Measurements from ENCODE around the gene SPRY1. TPM values are rescaled to one million over a fixed set of nuclear protein-coding genes. Genes with fewer than 3 reads are reported as not detected.

SPRY1 gene
- total and polyA plus RNA-seq, 2 experiments from 2014 or later, result 1.3 to 3.9 TPM

GRCh38 chr4:123386609-123387008 lies 10.0 kb upstream of the SPRY1 start:
- Histone ChIP-seq H3K4me1 (ENCODE audit: insufficient read depth) (no peaks in the 10 kb centered on the region), H3K9ac (no peak overlapping the region), H3K9me3 (ENCODE audit: low read depth) (no peaks in the 10 kb centered on the region), H3K9me2 (ENCODE audit: insufficient read depth) (no peaks in the 10 kb centered on the region), H2AFZ (no peak overlapping the region), H3K79me2 (ENCODE audit: insufficient read depth) (no peaks in the 10 kb centered on the region), H3K4me3 (no peak overlapping the region), H3K4me2 (ENCODE audit: unreplicated experiment) (no peak overlapping the region), H3K36me3 (ENCODE audit: low read depth) (no peaks in the 10 kb centered on the region), H4K20me1 (ENCODE audit: insufficient read depth) (no peaks in the 10 kb centered on the region), H3K27ac (no peak overlapping the region), H3F3A (ENCODE audit: insufficient read depth) (no peaks in the 10 kb centered on the region), H3K27me3 (replicated peaks; ENCODE audit: insufficient read depth) (no peaks in the 10 kb centered on the region)
- in situ Hi-C loops (cut with MboI), result loop anchor here (25.0 kb wide), 1 partner anchor 249 kb away; no protein-coding TSS in a partner anchor
- TF ChIP-seq EZH2phosphoT487 (IDR thresholded peaks at IDR 0.05; ENCODE audit: insufficient read depth, low read depth) (no peak), EZH2 (IDR thresholded peaks at IDR 0.05; ENCODE audit: insufficient read depth, poor library complexity, severe bottlenecking) (no peak)
- DNase-seq, result no peak
- WGBS, 2 experiments (ENCODE audit: low coverage in 1 of 2, low lambda C conversion rate in 2 of 2, missing lambda C conversion rate in 2 of 2), result 51 to 54% methylated on average over 4 of the region's 4 CpGs

GRCh38 chr4:123390846-123391456 lies 5.6 kb upstream of the SPRY1 start:
- WGBS, 2 experiments (ENCODE audit: low coverage in 1 of 2, low lambda C conversion rate in 2 of 2, missing lambda C conversion rate in 2 of 2), result 41 to 45% methylated on average over 3 of the region's 3 CpGs
- in situ Hi-C loops (cut with MboI), result loop anchor here (10.0 to 25.0 kb wide), 3 partner anchors 254 to 714 kb away; no protein-coding TSS in a partner anchor

GRCh38 chr4:123393721-123394120 lies 2.9 kb upstream of the SPRY1 start:
- in situ Hi-C loops (cut with MboI), result loop anchor here (10.0 to 25.0 kb wide), 3 partner anchors 256 to 711 kb away; no protein-coding TSS in a partner anchor
- Histone ChIP-seq H3K27me3 (replicated peaks; ENCODE audit: insufficient read depth) (no peaks in the 10 kb centered on the region), H3K4me1 (ENCODE audit: insufficient read depth) (no peaks in the 10 kb centered on the region), H3K9ac (no peak overlapping the region), H3K79me2 (ENCODE audit: insufficient read depth) (no peaks in the 10 kb centered on the region), H3K36me3 (ENCODE audit: low read depth) (no peaks in the 10 kb centered on the region), H4K20me1 (ENCODE audit: insufficient read depth) (no peaks in the 10 kb centered on the region), H3K4me3 (no peak overlapping the region), H3F3A (ENCODE audit: insufficient read depth) (0 out of 2 replicates have a peak, but pooled peaks cover 10% of the 10 kb centered on the region), H3K9me3 (ENCODE audit: low read depth) (no peaks in the 10 kb centered on the region), H2AFZ (no peak overlapping the region), H3K27ac (no peak overlapping the region), H3K4me2 (ENCODE audit: unreplicated experiment) (no peak overlapping the region), H3K9me2 (ENCODE audit: insufficient read depth) (no peaks in the 10 kb centered on the region)
- TF ChIP-seq EZH2phosphoT487 (IDR thresholded peaks at IDR 0.05; ENCODE audit: insufficient read depth, low read depth) (no peak), EZH2 (IDR thresholded peaks at IDR 0.05; ENCODE audit: insufficient read depth, poor library complexity, severe bottlenecking) (no peak)
- DNase-seq, result no peak
- WGBS, 2 experiments (ENCODE audit: low coverage in 1 of 2, low lambda C conversion rate in 2 of 2, missing lambda C conversion rate in 2 of 2), result 88 to 89% methylated on average over 5 of the region's 5 CpGs

More at GRCh38 chr4:123390846-123391456, 5.6 kb upstream of the SPRY1 start:
- Histone ChIP-seq H3K4me1 (ENCODE audit: insufficient read depth) (no peaks in the 10 kb centered on the region), H3K27me3 (replicated peaks; ENCODE audit: insufficient read depth) (no peaks in the 10 kb centered on the region), H3K79me2 (ENCODE audit: insufficient read depth) (no peaks in the 10 kb centered on the region), H3K27ac (no peak overlapping the region), H3K36me3 (ENCODE audit: low read depth) (no peaks in the 10 kb centered on the region), H3K4me2 (ENCODE audit: unreplicated experiment) (no peak overlapping the region), H3F3A (ENCODE audit: insufficient read depth) (no peaks in the 10 kb centered on the region), H2AFZ (no peak overlapping the region), H4K20me1 (ENCODE audit: insufficient read depth) (no peaks in the 10 kb centered on the region), H3K9ac (no peak overlapping the region), H3K4me3 (no peak overlapping the region), H3K9me3 (ENCODE audit: low read depth) (no peaks in the 10 kb centered on the region), H3K9me2 (ENCODE audit: insufficient read depth) (no peaks in the 10 kb centered on the region)
- DNase-seq, result peak; percentile 49
- TF ChIP-seq EZH2phosphoT487 (IDR thresholded peaks at IDR 0.05; ENCODE audit: insufficient read depth, low read depth), result no peak
- TF ChIP-seq EZH2 (IDR thresholded peaks at IDR 0.05; ENCODE audit: insufficient read depth, poor library complexity, severe bottlenecking), result no peak

- WGBS, 2 experiments (ENCODE audit: low coverage in 1 of 2, low lambda C conversion rate in 2 of 2, missing lambda C conversion rate in 2 of 2), result 1 to 2% methylated on average over 77 to 85 of the region's 85 CpGs
- H3F3A ChIP-seq (ENCODE audit: insufficient read depth), result peaks cover 16% of the 10 kb centered on the region; the same call in 1 of the 2 replicates
- DNase-seq, result peak; percentile 62
- H3K4me3 ChIP-seq, result peak overlapping the region; percentile 75
- peak overlapping the region; percentile 63 for H3K9ac ChIP-seq
- no peaks in the 10 kb centered on the region for H3K27me3 ChIP-seq (replicated peaks; ENCODE audit: insufficient read depth)
- H3K4me1 ChIP-seq (ENCODE audit: insufficient read depth), result peaks cover 11% of the 10 kb centered on the region; the same call in 1 of the 2 replicates
- no peaks in the 10 kb centered on the region for H4K20me1 ChIP-seq (ENCODE audit: insufficient read depth)
- TF ChIP-seq EZH2 (IDR thresholded peaks at IDR 0.05; ENCODE audit: insufficient read depth, poor library complexity, severe bottlenecking) (no peak), EZH2phosphoT487 (IDR thresholded peaks at IDR 0.05; ENCODE audit: insufficient read depth, low read depth) (no peak)
- H3K9me2 ChIP-seq (ENCODE audit: insufficient read depth), result no peaks in the 10 kb centered on the region
- H3K27ac ChIP-seq, result no peak overlapping the region; the same call in 1 of the 2 replicates
- H3K36me3 ChIP-seq (ENCODE audit: low read depth), result no peaks in the 10 kb centered on the region
- peak overlapping the region; percentile 79 for H2AFZ ChIP-seq
- no peaks in the 10 kb centered on the region for H3K79me2 ChIP-seq (ENCODE audit: insufficient read depth)
- no peaks in the 10 kb centered on the region for H3K9me3 ChIP-seq (ENCODE audit: low read depth)
- peak overlapping the region; percentile 96 for H3K4me2 ChIP-seq (ENCODE audit: unreplicated experiment)
- in situ Hi-C loops (cut with MboI), result loop anchor here (10.0 to 25.0 kb wide), 3 partner anchors 260 to 707 kb away; no protein-coding TSS in a partner anchor
Observed at GRCh38 chr4:123397144-123398065, 810 bp downstream of the SPRY1 start.

Data from GM23248 (cell line).